Lung (tissue), 12 donors: ENCODE data around the gene ARID1A. TPM values are rescaled to one million over a fixed set of nuclear protein-coding genes. Genes with fewer than 3 reads are reported as not detected.
A peak's percentile ranks its signal among the peaks of the same experiment; 100 is the strongest.
"Not testable (repeated sequence)": the region's sequence is repeated elsewhere in the genome, so short reads cannot be mapped to it uniquely, and the experiment has no call there.

Experiments used
- ATAC-seq: fragments of 200-7000 bp; cut with Tn5 transposase; one replicate; pipeline ENCODE4 v1.9.1; 2020; ENCODE audit warnings: moderate number of reproducible peaks; ENCODE audit not compliant: insufficient read depth, low FRiP score
- DNase-seq, 3 donors: peaks; one replicate each; pipeline ENCODE4 v3.0.0-alpha.2; 2013 to 2017
- H3K27ac ChIP-seq, 2 donors: one replicate each; pipeline ENCODE4 v1.5.1; 2013; ENCODE audit warnings: mild to moderate bottlenecking in 2 of 2, moderate library complexity in 2 of 2, control low read depth in 1 of 2, inconsistent platforms in 1 of 2, low read depth in 1 of 2, low read length in 1 of 2
- H3K27me3 ChIP-seq, 3 donors: one replicate each; pipeline ENCODE4 v1.5.1; 2013; ENCODE audit warnings: low read length in 2 of 3; ENCODE audit not compliant: control insufficient read depth in 3 of 3, insufficient read depth in 3 of 3
- H3K36me3 ChIP-seq, 4 donors: one replicate each; pipeline ENCODE4 v1.5.1; 2013; ENCODE audit warnings: low read length in 4 of 4, mild to moderate bottlenecking in 1 of 4, moderate library complexity in 1 of 4; ENCODE audit not compliant: control insufficient read depth in 4 of 4, insufficient read depth in 4 of 4
- H3K4me1 ChIP-seq, 5 donors: one replicate each; pipeline ENCODE4 v1.5.1; 2013; ENCODE audit warnings: low read length in 5 of 5, mild to moderate bottlenecking in 2 of 5, moderate library complexity in 1 of 5; ENCODE audit not compliant: control insufficient read depth in 5 of 5, insufficient read depth in 5 of 5
- H3K4me3 ChIP-seq: one replicate; pipeline ENCODE4 v1.5.1; 2013; ENCODE audit warnings: mild to moderate bottlenecking, control low read depth, moderate library complexity
- H3K9ac ChIP-seq, 2 donors: one replicate each; pipeline ENCODE4 v1.5.1; 2013; ENCODE audit warnings: low read length in 2 of 2, control low read depth in 1 of 2; ENCODE audit not compliant: insufficient read depth in 1 of 2
- H3K9me3 ChIP-seq, 4 donors: one replicate each; pipeline ENCODE4 v1.5.1; 2013; ENCODE audit warnings: low read length in 3 of 4, mild to moderate bottlenecking in 1 of 4, moderate library complexity in 1 of 4; ENCODE audit not compliant: control insufficient read depth in 4 of 4, insufficient read depth in 3 of 4
- WGBS, 2 donors: extraction: QIAGEN DNeasy Blood & Tissue Kit; methylation state at CpG; one replicate each; pipeline ENCODE4 v1.1.7; 2013; 5-methylcytosine and 5-hydroxymethylcytosine counted together
- polyA plus RNA-seq, 2 donors: library from polyadenylated mRNA; stranded (reverse); fragments of 200-250 nt; gene quantifications; one replicate each; pipeline ENCODE4 v1.2.1, GENCODE V29; 2013
- total RNA-seq, 2 donors: library from RNA; depleted of rRNA in 1 of 2; stranded (reverse); fragments of >200 nt in 1 of 2; gene quantifications; one replicate each; pipeline ENCODE4 v1.2.1, GENCODE V29; 2014 to 2021
- TF ChIP-seq, protein P1 (sequence below): IDR thresholded peaks from 2 replicates; pipeline ENCODE4 v1.5.1; 2012; ENCODE audit warnings: mild to moderate bottlenecking; ENCODE audit errors: control extremely low read depth, extremely low read depth
- donor health status: control.
- donor health status: control.
- donor health status: Bipolar disorder and iron deficiency.
- donor health status: healthy.
- donor health status: DM: yes; HTN: yes; CAD: no.

Gene ARID1A
- total and polyA plus RNA-seq, 4 donors, result 16.1 to 119 (median 50.1) TPM

DNA sequence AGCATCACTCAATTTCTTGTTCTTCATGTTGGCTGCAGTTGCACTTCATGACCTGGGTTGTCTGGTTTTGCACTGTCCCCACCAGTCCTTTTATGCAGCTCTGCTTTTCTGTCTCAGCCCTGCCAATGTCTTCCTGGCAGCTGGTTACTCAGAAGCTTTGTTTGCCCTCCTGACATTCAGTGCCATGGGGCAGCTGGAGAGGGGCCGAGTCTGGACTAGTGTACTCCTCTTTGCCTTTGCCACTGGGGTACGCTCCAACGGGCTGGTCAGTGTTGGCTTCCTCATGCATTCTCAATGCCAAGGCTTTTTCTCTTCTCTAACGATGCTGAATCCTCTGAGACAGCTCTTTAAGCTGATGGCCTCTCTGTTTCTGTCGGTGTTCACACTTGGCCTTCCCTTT is 98.6 kb downstream of the ARID1A start:
- no peaks in the 10 kb centered on the region for H3K27me3 ChIP-seq
- H3K36me3 ChIP-seq, result peaks cover 0 to 19% (median 9%) of the 10 kb centered on the region in 4 donors
- 92 to 98% methylated on average over 5 of the region's 5 CpGs for WGBS, 2 donors
- H3K9ac ChIP-seq, result no peak overlapping the region
- no peak for DNase-seq
- no peak for ATAC-seq
- peaks cover under 1 to 14% (median 5%) of the 10 kb centered on the region in 5 donors for H3K4me1 ChIP-seq
- TF ChIP-seq, protein P1, sequence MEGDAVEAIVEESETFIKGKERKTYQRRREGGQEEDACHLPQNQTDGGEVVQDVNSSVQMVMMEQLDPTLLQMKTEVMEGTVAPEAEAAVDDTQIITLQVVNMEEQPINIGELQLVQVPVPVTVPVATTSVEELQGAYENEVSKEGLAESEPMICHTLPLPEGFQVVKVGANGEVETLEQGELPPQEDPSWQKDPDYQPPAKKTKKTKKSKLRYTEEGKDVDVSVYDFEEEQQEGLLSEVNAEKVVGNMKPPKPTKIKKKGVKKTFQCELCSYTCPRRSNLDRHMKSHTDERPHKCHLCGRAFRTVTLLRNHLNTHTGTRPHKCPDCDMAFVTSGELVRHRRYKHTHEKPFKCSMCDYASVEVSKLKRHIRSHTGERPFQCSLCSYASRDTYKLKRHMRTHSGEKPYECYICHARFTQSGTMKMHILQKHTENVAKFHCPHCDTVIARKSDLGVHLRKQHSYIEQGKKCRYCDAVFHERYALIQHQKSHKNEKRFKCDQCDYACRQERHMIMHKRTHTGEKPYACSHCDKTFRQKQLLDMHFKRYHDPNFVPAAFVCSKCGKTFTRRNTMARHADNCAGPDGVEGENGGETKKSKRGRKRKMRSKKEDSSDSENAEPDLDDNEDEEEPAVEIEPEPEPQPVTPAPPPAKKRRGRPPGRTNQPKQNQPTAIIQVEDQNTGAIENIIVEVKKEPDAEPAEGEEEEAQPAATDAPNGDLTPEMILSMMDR, result no peak
- H3K27ac ChIP-seq, result no peak overlapping the region
- no peaks in the 10 kb centered on the region for H3K9me3 ChIP-seq
- H3K4me3 ChIP-seq, result no peak overlapping the region

DNA sequence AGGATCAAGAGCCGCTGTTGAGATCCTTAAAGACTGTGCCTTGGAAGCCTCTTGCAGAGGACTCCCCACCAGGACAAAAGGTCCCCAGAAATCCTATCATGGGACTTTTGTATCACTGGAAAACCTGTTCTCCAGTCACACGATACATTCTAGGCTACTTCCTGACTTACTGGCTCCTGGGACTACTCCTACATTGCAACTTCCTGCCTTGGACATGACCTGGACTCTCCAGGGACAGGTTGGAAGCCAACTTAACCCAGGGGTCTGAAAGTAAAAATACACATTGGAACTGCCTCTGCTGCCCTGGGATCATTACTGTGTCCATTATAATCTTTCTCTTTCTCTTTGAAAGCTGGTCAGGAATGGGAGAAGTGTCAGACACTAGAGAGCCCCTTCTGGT is 101.8 kb downstream of the ARID1A start:
- Histone ChIP-seq H3K4me1 (peaks cover 5 to 24% (median 14%) of the 10 kb centered on the region in 5 donors), H3K27ac (peak overlapping the region; percentile 17 to 22), H3K27me3 (no peaks in the 10 kb centered on the region), H3K9me3 (no peaks in the 10 kb centered on the region), H3K9ac (no peak overlapping the region), H3K4me3 (no peak overlapping the region), H3K36me3 (peaks cover 0 to 17% (median 7%) of the 10 kb centered on the region in 4 donors)
- TF ChIP-seq, protein P1, result no peak
- 84% methylated on average over 2 of the region's 2 CpGs for WGBS, 2 donors
- ATAC-seq (no peak), DNase-seq (no peak)

DNA sequence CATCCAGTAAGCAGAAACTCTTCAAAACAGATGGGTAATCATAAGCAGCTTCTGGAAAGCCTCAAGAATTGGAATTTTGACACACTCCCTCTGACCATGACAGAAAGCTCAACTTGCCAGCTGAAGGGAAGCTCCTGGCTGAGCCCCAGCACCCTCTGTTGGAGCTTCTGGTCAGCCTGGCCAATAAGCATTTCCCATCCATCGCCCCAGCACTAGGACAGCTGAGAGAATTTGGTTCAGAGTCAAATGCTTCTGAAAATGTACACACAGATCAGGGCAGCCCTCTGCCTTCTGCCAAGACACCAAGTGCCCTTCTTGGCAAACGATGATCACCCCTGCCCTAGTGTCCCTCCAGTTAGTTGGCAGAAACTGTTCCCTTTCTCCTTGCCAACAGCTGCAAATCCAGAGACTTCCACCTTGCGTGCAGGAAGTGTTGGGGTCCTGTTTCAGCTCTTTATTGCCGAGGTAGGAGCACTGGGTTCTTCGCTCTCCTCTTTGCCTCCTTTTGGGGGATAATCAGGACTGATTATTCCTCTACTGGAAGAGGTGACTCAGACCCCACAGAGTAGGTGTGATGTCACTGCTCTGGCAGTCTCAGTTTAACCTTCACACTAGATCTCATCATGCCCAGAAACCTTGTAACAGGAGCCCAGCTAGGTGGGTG is 103.8 kb downstream of the ARID1A start:
- ATAC-seq, result no peak

DNA sequence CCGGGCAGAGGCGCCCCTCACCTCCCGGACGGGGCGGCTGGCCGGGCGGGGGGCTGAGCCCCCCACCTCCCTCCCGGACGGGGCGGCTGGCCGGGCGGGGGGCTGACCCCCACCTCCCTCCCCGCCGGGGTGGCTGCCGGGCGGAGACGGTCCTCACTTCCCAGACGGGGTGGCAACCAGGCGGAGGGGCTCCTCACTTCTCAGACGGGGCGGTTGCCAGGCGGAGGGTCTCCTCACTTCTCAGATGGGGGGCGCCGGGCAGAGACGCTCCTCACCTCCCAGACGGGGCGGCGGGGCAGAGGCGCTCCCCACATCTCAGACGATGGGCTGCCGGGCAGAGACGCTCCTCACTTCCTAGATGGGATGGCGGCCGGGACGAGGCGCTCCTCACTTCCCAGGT is 108.1 kb downstream of the ARID1A start:
- DNase-seq, H3K27me3 ChIP-seq, H3K9me3 ChIP-seq, H3K36me3 ChIP-seq, H3K27ac ChIP-seq, H3K4me3 ChIP-seq, ATAC-seq, H3K9ac ChIP-seq: not testable (repeated sequence)
- H3K4me1 ChIP-seq, result peaks cover 2 to 16% (median 12%) of the 10 kb centered on the region in 5 donors
- WGBS, 2 donors, result 94 to 98% methylated on average over 18 to 31 of the region's 36 CpGs

More for the DNA sequence above, 103.8 kb downstream of the ARID1A start:
- Histone ChIP-seq H3K9me3 (no peaks in the 10 kb centered on the region), H3K36me3 (peaks cover 0 to 7% (median 4%) of the 10 kb centered on the region in 4 donors), H3K27ac (peak overlapping the region; percentile 71 to 77), H3K27me3 (no peaks in the 10 kb centered on the region), H3K4me1 (peaks cover 5 to 24% (median 14%) of the 10 kb centered on the region in 5 donors), H3K9ac (no peak overlapping the region), H3K4me3 (no peak overlapping the region)
- peak; percentile 90 to 97 (median 96) for DNase-seq
- 41 to 56% methylated on average over 5 of the region's 5 CpGs for WGBS, 2 donors
- TF ChIP-seq, protein P1, result no peak
